Measurements from ENCODE around the gene MIB1. TPM values are rescaled to one million over a fixed set of nuclear protein-coding genes. Genes with fewer than 3 reads are reported as not detected.

MIB1 gene
- total and polyA plus RNA-seq, 10 of the 15 experiments (the other 5 are each of a cell fraction or from before 2014, with no cell fraction given) = 2.3 to 27.5 (median 10.4) TPM

DNA sequence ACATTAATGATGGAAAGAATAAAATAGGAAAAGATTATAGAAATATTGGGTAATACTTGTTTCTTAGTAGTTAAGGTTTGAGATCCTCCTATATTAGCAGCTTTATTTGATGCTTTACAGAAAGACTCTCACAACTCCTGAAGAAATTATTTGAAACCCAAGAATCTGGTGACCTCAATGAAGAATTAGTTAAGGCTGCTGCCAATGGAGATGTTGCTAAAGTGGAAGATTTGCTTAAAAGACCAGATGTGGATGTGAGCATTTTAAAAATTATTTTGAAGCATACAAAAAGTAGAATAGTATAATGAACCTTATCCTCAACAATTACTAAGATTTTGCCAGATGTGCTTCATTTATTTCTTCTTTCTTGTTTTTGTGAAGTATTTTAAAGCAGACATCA, 59.1 kb downstream of the MIB1 start:
- no TSS peak for BruUV-seq (replicated peaks)
- Histone ChIP-seq H3K4me3 (no peak overlapping the region), H3K4me1 (ENCODE audit: control insufficient read depth, insufficient read depth, low read length) (no peaks in the 10 kb centered on the region), H3K79me2 (ENCODE audit: control insufficient read depth, insufficient read depth, low read length) (no peaks in the 10 kb centered on the region), H2AFZ (ENCODE audit: control insufficient read depth, low read depth, low read length) (no peak overlapping the region), H3K27me3 (replicated peaks in 1 of 2; ENCODE audit: control insufficient read depth in 2 of 2, insufficient read depth in 2 of 2, low read length in 1 of 2) (no peaks in the 10 kb centered on the region), H3K4me2 (ENCODE audit: control insufficient read depth, insufficient read depth) (no peak overlapping the region), H3K9ac (ENCODE audit: control insufficient read depth, insufficient read depth, low read length) (no peak overlapping the region), H3K36me3 (ENCODE audit: control insufficient read depth in 2 of 2, insufficient read depth in 2 of 2, low read length in 1 of 2) (peaks cover 0 to 13% of the 10 kb centered on the region in 2 experiments; a peak in 1 of 4 replicates), H4K20me1 (ENCODE audit: control insufficient read depth, insufficient read depth) (no peaks in the 10 kb centered on the region), H3K27ac (ENCODE audit: control insufficient read depth, insufficient read depth) (no peak overlapping the region), H3K9me3 (replicated peaks; ENCODE audit: control insufficient read depth, insufficient read depth, low read length) (no peaks in the 10 kb centered on the region)
- in situ Hi-C loops (cut with MboI) = no loop called here
- no peak for FAIRE-seq
- POLR2A ChIA-PET = no interaction called here
- SMC1A ChIA-PET (ENCODE audit: uncharacterized antibody, unreplicated experiment) = no interaction called here
- RAD21 ChIA-PET (ENCODE audit: unreplicated experiment) = no interaction called here
- no peak for ATAC-seq
- no peak for TF ChIP-seq RCOR1 (conservative IDR thresholded peaks at IDR 0.05; ENCODE audit: low read depth, low read length)
- intact Hi-C loops (cut with micrococcal nuclease; ENCODE audit: unreplicated experiment) = loop anchor here (1.0 kb wide), 1 partner anchor 19 kb away; no protein-coding TSS in a partner anchor
- no peak for DNase-seq (ENCODE audit: low read depth, low spot score)
- CTCF ChIA-PET = interaction anchor here (1.8 kb wide), 1 partner anchor 13 kb away, joined by 5 read pairs; no protein-coding TSS in a partner anchor

GRCh38 chr18:21803495-21803894, 62.9 kb downstream of the MIB1 start:
- peaks cover 0 to 8% of the 10 kb centered on the region in 2 experiments; a peak in 2 of 4 replicates for H3K36me3 ChIP-seq (ENCODE audit: control insufficient read depth in 2 of 2, insufficient read depth in 2 of 2, low read length in 1 of 2)
- no peak overlapping the region for H3K4me2 ChIP-seq (ENCODE audit: control insufficient read depth, insufficient read depth)
- no peaks in the 10 kb centered on the region for H3K9me3 ChIP-seq (replicated peaks; ENCODE audit: control insufficient read depth, insufficient read depth, low read length)
- no peaks in the 10 kb centered on the region for H4K20me1 ChIP-seq (ENCODE audit: control insufficient read depth, insufficient read depth)
- 96% methylated on average over 3 of the region's 3 CpGs for WGBS (ENCODE audit: insufficient coverage, insufficient replicate concordance, low lambda C conversion rate, missing lambda C conversion rate)
- no peaks in the 10 kb centered on the region for H3K79me2 ChIP-seq (ENCODE audit: control insufficient read depth, insufficient read depth, low read length)
- no peak overlapping the region for H2AFZ ChIP-seq (ENCODE audit: control insufficient read depth, low read depth, low read length)
- POLR2A ChIA-PET = interaction anchor here (0.9 kb wide), 1 partner anchor 64 kb away, joined by 5 read pairs; no protein-coding TSS in a partner anchor
- DNase-seq (ENCODE audit: low read depth, low spot score) = no peak
- BruUV-seq (replicated peaks) = no TSS peak
- no peak for FAIRE-seq
- no peak overlapping the region for H3K9ac ChIP-seq (ENCODE audit: control insufficient read depth, insufficient read depth, low read length)
- intact Hi-C loops (cut with micrococcal nuclease; ENCODE audit: unreplicated experiment) = no loop called here
- no peaks in the 10 kb centered on the region for H3K4me1 ChIP-seq (ENCODE audit: control insufficient read depth, insufficient read depth, low read length)
- no peaks in the 10 kb centered on the region for H3K27me3 ChIP-seq (replicated peaks in 1 of 2; ENCODE audit: control insufficient read depth in 2 of 2, insufficient read depth in 2 of 2, low read length in 1 of 2)
- no peak overlapping the region for H3K27ac ChIP-seq (ENCODE audit: control insufficient read depth, insufficient read depth)
- CTCF ChIA-PET = no interaction called here
- in situ Hi-C loops (cut with MboI) = no loop called here
- no peak for ATAC-seq
- H3K4me3 ChIP-seq = no peak overlapping the region
- RAD21 ChIA-PET (ENCODE audit: unreplicated experiment) = interaction anchor here (0.8 kb wide), 1 partner anchor 40 kb away, joined by 3 read pairs; no protein-coding TSS in a partner anchor
- SMC1A ChIA-PET (ENCODE audit: uncharacterized antibody, unreplicated experiment) = no interaction called here
- TF ChIP-seq ZZZ3 (IDR thresholded peaks at IDR 0.05; ENCODE audit: control insufficient read depth, insufficient read length, low read depth) (no peak), GATAD2B (conservative IDR thresholded peaks at IDR 0.05; ENCODE audit: low read depth) (no peak), CHD1 (IDR thresholded peaks at IDR 0.05; ENCODE audit: low read depth, low read length) (no peak), NKRF (conservative IDR thresholded peaks at IDR 0.05) (no peak)
- TF ChIP-seq, protein P1, sequence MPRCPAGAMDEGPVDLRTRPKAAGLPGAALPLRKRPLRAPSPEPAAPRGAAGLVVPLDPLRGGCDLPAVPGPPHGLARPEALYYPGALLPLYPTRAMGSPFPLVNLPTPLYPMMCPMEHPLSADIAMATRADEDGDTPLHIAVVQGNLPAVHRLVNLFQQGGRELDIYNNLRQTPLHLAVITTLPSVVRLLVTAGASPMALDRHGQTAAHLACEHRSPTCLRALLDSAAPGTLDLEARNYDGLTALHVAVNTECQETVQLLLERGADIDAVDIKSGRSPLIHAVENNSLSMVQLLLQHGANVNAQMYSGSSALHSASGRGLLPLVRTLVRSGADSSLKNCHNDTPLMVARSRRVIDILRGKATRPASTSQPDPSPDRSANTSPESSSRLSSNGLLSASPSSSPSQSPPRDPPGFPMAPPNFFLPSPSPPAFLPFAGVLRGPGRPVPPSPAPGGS (IDR thresholded peaks at IDR 0.05; ENCODE audit: borderline replicate concordance, insufficient read depth, low read depth, low read length, poor library complexity, severe bottlenecking) = no peak
- TF ChIP-seq, protein P2, sequence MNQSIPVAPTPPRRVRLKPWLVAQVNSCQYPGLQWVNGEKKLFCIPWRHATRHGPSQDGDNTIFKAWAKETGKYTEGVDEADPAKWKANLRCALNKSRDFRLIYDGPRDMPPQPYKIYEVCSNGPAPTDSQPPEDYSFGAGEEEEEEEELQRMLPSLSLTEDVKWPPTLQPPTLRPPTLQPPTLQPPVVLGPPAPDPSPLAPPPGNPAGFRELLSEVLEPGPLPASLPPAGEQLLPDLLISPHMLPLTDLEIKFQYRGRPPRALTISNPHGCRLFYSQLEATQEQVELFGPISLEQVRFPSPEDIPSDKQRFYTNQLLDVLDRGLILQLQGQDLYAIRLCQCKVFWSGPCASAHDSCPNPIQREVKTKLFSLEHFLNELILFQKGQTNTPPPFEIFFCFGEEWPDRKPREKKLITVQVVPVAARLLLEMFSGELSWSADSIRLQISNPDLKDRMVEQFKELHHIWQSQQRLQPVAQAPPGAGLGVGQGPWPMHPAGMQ (IDR thresholded peaks at IDR 0.05; ENCODE audit: borderline replicate concordance) = no peak
- TF ChIP-seq, protein P3, sequence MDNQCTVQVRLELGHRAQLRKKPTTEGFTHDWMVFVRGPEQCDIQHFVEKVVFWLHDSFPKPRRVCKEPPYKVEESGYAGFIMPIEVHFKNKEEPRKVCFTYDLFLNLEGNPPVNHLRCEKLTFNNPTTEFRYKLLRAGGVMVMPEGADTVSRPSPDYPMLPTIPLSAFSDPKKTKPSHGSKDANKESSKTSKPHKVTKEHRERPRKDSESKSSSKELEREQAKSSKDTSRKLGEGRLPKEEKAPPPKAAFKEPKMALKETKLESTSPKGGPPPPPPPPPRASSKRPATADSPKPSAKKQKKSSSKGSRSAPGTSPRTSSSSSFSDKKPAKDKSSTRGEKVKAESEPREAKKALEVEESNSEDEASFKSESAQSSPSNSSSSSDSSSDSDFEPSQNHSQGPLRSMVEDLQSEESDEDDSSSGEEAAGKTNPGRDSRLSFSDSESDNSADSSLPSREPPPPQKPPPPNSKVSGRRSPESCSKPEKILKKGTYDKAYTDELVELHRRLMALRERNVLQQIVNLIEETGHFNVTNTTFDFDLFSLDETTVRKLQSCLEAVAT (IDR thresholded peaks at IDR 0.05) = no peak
